CD14-positive monocyte (primary cell): Measurements from ENCODE around the gene KRTAP2-2. TPM values are rescaled to one million over a fixed set of nuclear protein-coding genes. Genes with fewer than 3 reads are reported as not detected.
"Not testable (repeated sequence)": the region's sequence is repeated elsewhere in the genome, so short reads cannot be mapped to it uniquely, and the experiment has no call there.

ENCODE experiments used
- DNase-seq, 3 donors: peaks; one replicate each; pipeline ENCODE4 v3.0.0-alpha.2; 2011 to 2022
- H2AFZ ChIP-seq: 2 replicates; pipeline ENCODE4 v1.6.0; 2012; ENCODE audit warnings: mild to moderate bottlenecking, low read depth, low read length, inconsistent platforms; ENCODE audit not compliant: insufficient read depth, poor library complexity, severe bottlenecking
- H3K27ac ChIP-seq, 2 donors: 1 replicate in 1 of 2; 2 replicates in 1 of 2; pipeline ENCODE4 v1.5.1; 2012 to 2013; ENCODE audit warnings: low read length in 2 of 2, control low read depth in 1 of 2, inconsistent platforms in 1 of 2, low read depth in 1 of 2, mild to moderate bottlenecking in 1 of 2
- H3K27me3 ChIP-seq, 2 donors: one replicate each; pipeline versions ENCODE4 v1.6.0 to v1.6.1; 2011 to 2013; ENCODE audit warnings: low read length in 2 of 2; ENCODE audit not compliant: control insufficient read depth in 2 of 2, insufficient read depth in 2 of 2
- H3K36me3 ChIP-seq, 2 donors: replicated peaks in 1 of 2; 1 replicate in 1 of 2; 2 replicates in 1 of 2; pipeline versions ENCODE4 v1.5.1 to v1.6.1; 2012 to 2013; ENCODE audit warnings: low read length in 2 of 2, control low read depth in 1 of 2, inconsistent platforms in 1 of 2, mild to moderate bottlenecking in 1 of 2; ENCODE audit not compliant: insufficient read depth in 2 of 2, control insufficient read depth in 1 of 2
- H3K4me1 ChIP-seq, 2 donors: 1 replicate in 1 of 2; 2 replicates in 1 of 2; pipeline versions ENCODE4 v1.5.1 to v1.6.1; 2012 to 2013; ENCODE audit warnings: low read length in 2 of 2, control low read depth in 1 of 2, inconsistent platforms in 1 of 2, mild to moderate bottlenecking in 1 of 2, moderate library complexity in 1 of 2; ENCODE audit not compliant: insufficient read depth in 2 of 2, control insufficient read depth in 1 of 2
- H3K4me2 ChIP-seq: replicated peaks from 2 replicates; pipeline ENCODE3; 2012; ENCODE audit warnings: low read length, moderate library complexity, mild to moderate bottlenecking; ENCODE audit not compliant: poor library complexity, severe bottlenecking; ENCODE audit errors: extremely low read depth
- H3K4me3 ChIP-seq, 3 experiments: fragments of 200-600 bp in 1 of 3; sonication (generic) in 1 of 3; replicated peaks in 1 of 3; 1 replicate in 2 of 3; 2 replicates in 1 of 3; pipeline ENCODE4 v1.5.1; 2011 to 2013; ENCODE audit warnings: low read length in 3 of 3, mild to moderate bottlenecking in 3 of 3, control low read depth in 2 of 3, low read depth in 2 of 3, inconsistent platforms in 1 of 3, moderate library complexity in 1 of 3
- H3K79me2 ChIP-seq: 2 replicates; pipeline ENCODE4 v1.6.0; 2012; ENCODE audit warnings: mild to moderate bottlenecking, control low read depth, inconsistent platforms, low read length, moderate library complexity; ENCODE audit not compliant: insufficient read depth
- H3K9ac ChIP-seq: 2 replicates; pipeline ENCODE4 v1.6.0; 2017; ENCODE audit warnings: low read length, mild to moderate bottlenecking; ENCODE audit not compliant: insufficient read depth, poor library complexity, severe bottlenecking
- H3K9me3 ChIP-seq, 2 donors: replicated peaks in 1 of 2; 1 replicate in 1 of 2; 2 replicates in 1 of 2; pipeline versions ENCODE4 v1.5.1 to v1.6.1; 2012 to 2013; ENCODE audit warnings: low read length in 2 of 2, control low read depth in 1 of 2; ENCODE audit not compliant: control insufficient read depth in 1 of 2, insufficient read depth in 1 of 2
- H4K20me1 ChIP-seq: 2 replicates; pipeline ENCODE4 v1.6.0; 2012; ENCODE audit warnings: mild to moderate bottlenecking, low read length, control low read depth, moderate library complexity; ENCODE audit not compliant: insufficient read depth
- H3K27ac Mint-ChIP-seq, 7 donors: one replicate each; pipeline ENCODE4 v1.8.0; 2020; ENCODE audit warnings: mild to moderate bottlenecking in 7 of 7, mixed read lengths in 7 of 7, moderate library complexity in 6 of 7, inconsistent platforms in 2 of 7
- H3K27me3 Mint-ChIP-seq, 3 donors: one replicate each; pipeline ENCODE4 v1.8.0; 2021 to 2022; ENCODE audit warnings: low read depth in 3 of 3, mild to moderate bottlenecking in 3 of 3, mixed read lengths in 3 of 3, moderate library complexity in 3 of 3, inconsistent platforms in 1 of 3
- H3K36me3 Mint-ChIP-seq, 2 donors: one replicate each; pipeline ENCODE4 v1.8.0; 2020; ENCODE audit warnings: mixed read lengths in 2 of 2, inconsistent platforms in 1 of 2, mild to moderate bottlenecking in 1 of 2
- H3K4me1 Mint-ChIP-seq: one replicate; pipeline ENCODE4 v1.8.0; 2020; ENCODE audit warnings: mild to moderate bottlenecking, mixed read lengths
- H3K4me3 Mint-ChIP-seq, 2 donors: one replicate each; pipeline ENCODE4 v1.8.0; 2020; ENCODE audit warnings: mild to moderate bottlenecking in 2 of 2, mixed read lengths in 2 of 2, moderate library complexity in 1 of 2
- H3K9me3 Mint-ChIP-seq, 7 donors: one replicate each; pipeline ENCODE4 v1.8.0; 2020 to 2022; ENCODE audit warnings: mixed read lengths in 7 of 7, mild to moderate bottlenecking in 6 of 7, moderate library complexity in 6 of 7, inconsistent platforms in 2 of 7
- WGBS: methylation state at CpG from one replicate; pipeline ENCODE4 v1.1.5; 2013; ENCODE audit warnings: missing lambda C conversion rate; ENCODE audit not compliant: insufficient coverage; 5-methylcytosine and 5-hydroxymethylcytosine counted together
- intact Hi-C, 2 donors: fragments of 100-400 bp; cut with micrococcal nuclease; formaldehyde crosslinking; loops; one replicate each; pipeline versions ENCODE4 v1.15.0 to v1.15.1; 2023
- polyA plus RNA-seq, 3 donors: library from polyadenylated mRNA; depleted of rRNA in 1 of 3; unstranded in 2 of 3; stranded (reverse) in 1 of 3; fragments of 300-500 nt in 2 of 3; fragments of >200 nt in 1 of 3; fragmentation: Illumina TruSeq in 2 of 3; gene quantifications; 1 replicate in 2 of 3; 2 replicates in 1 of 3; pipeline ENCODE4 v1.2.3, GENCODE V29; 2012 to 2021
- TF ChIP-seq, protein P1 (sequence below): fragments of 200-600 bp; IDR thresholded peaks from one replicate; pipeline ENCODE4 v1.8.0; 2022; ENCODE audit warnings: antibody characterized with exemption, mild to moderate bottlenecking

KRTAP2-2 gene
- polyA plus RNA-seq, 3 donors = not detected

- Histone ChIP-seq H2AFZ (no peak overlapping the region), H3K9ac (no peak overlapping the region), H3K4me1 (no peaks in the 10 kb centered on the region), H3K27ac (no peak overlapping the region), H3K27me3 (no peaks in the 10 kb centered on the region), H3K79me2 (no peaks in the 10 kb centered on the region), H3K36me3 (no peaks in the 10 kb centered on the region), H3K9me3 (peaks cover 3 to 8% of the 10 kb centered on the region in 2 donors), H3K4me3 (no peak overlapping the region), H3K4me2 (no peak overlapping the region), H4K20me1 (no peaks in the 10 kb centered on the region)
- peaks cover 0 to 5% (median 0%) of the 10 kb centered on the region in 3 donors for H3K27me3 Mint-ChIP-seq
- peaks cover 0 to 14% (median 7%) of the 10 kb centered on the region in 7 donors for H3K9me3 Mint-ChIP-seq
- no peak for DNase-seq
- WGBS = 95% methylated on average over 4 of the region's 7 CpGs
- no peak overlapping the region for H3K27ac Mint-ChIP-seq
- H3K36me3 Mint-ChIP-seq = no peaks in the 10 kb centered on the region
- intact Hi-C loops = no loop called here
- peaks cover 5% of the 10 kb centered on the region for H3K4me1 Mint-ChIP-seq
- no peak overlapping the region for H3K4me3 Mint-ChIP-seq
- TF ChIP-seq, protein P1, sequence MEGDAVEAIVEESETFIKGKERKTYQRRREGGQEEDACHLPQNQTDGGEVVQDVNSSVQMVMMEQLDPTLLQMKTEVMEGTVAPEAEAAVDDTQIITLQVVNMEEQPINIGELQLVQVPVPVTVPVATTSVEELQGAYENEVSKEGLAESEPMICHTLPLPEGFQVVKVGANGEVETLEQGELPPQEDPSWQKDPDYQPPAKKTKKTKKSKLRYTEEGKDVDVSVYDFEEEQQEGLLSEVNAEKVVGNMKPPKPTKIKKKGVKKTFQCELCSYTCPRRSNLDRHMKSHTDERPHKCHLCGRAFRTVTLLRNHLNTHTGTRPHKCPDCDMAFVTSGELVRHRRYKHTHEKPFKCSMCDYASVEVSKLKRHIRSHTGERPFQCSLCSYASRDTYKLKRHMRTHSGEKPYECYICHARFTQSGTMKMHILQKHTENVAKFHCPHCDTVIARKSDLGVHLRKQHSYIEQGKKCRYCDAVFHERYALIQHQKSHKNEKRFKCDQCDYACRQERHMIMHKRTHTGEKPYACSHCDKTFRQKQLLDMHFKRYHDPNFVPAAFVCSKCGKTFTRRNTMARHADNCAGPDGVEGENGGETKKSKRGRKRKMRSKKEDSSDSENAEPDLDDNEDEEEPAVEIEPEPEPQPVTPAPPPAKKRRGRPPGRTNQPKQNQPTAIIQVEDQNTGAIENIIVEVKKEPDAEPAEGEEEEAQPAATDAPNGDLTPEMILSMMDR = no peak
Measured at GRCh38 chr17:41096055-41096454, 41.0 kb upstream of the KRTAP2-2 start.

DNA sequence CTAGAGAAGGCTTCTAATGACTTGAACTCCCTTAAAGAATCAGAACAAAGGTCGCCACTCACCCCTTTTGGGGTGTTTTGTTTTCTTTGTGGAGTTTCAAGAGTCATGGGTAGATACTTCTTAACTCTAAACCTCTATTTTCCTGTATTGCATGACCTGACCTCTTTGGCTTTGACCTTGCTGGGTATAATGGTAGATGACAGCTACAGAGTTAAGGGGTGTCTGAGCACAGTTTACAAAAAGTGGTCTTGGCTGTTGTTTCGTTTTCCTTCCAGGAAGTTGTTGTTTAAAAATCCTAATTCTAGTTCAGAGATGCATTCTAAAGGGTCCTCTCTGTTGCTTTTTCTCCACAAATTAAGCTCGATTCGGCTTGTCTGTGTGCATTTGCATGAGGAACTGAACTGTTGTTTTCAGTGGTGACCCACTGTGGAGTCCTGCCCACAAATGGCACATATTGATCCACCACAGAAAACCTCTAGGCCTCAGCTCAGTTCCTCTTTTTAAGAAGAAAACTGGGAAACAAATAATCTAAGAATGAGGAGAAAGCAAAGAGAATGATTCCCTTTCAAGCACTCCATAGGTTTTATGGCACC is 33.8 kb upstream of the KRTAP2-2 start:
- H3K27ac ChIP-seq, DNase-seq, H3K4me2 ChIP-seq, H3K4me1 Mint-ChIP-seq, H3K79me2 ChIP-seq, H3K4me3 ChIP-seq, H3K36me3 Mint-ChIP-seq, H3K27ac Mint-ChIP-seq, H3K27me3 ChIP-seq, H3K9ac ChIP-seq, H3K36me3 ChIP-seq, H3K4me3 Mint-ChIP-seq, H3K9me3 ChIP-seq, H3K4me1 ChIP-seq, H3K27me3 Mint-ChIP-seq, intact Hi-C loops, H4K20me1 ChIP-seq, H2AFZ ChIP-seq: not testable (repeated sequence)
- H3K9me3 Mint-ChIP-seq = peaks cover 0 to 12% (median 7%) of the 10 kb centered on the region in 7 donors
- no CpG with 5 or more reads among the region's 4 CpGs for WGBS

- H3K4me1 Mint-ChIP-seq, DNase-seq, H3K79me2 ChIP-seq, H3K9ac ChIP-seq, H3K27ac ChIP-seq, H3K27me3 Mint-ChIP-seq, H3K27me3 ChIP-seq, H3K36me3 Mint-ChIP-seq, intact Hi-C loops, H3K4me3 ChIP-seq, H3K4me3 Mint-ChIP-seq, H3K9me3 ChIP-seq, H3K36me3 ChIP-seq, H2AFZ ChIP-seq, H3K27ac Mint-ChIP-seq, H3K9me3 Mint-ChIP-seq, H3K4me2 ChIP-seq, H4K20me1 ChIP-seq, H3K4me1 ChIP-seq: not testable (repeated sequence)
- 90% methylated on average over 9 of the region's 14 CpGs for WGBS
Measured at GRCh38 chr17:41084100-41084856, 29.2 kb upstream of the KRTAP2-2 start, which contains the start of gene KRTAP4-7. KRTAP4-7 (plus strand) TSS chr17:41084150; CDS start chr17:41084207, 57 bp downstream.

GRCh38 chr17:41083427-41083826 is 28.4 kb upstream of the KRTAP2-2 start:
- H3K4me2 ChIP-seq, H3K4me3 Mint-ChIP-seq, H3K9me3 ChIP-seq, H3K79me2 ChIP-seq, H3K4me1 Mint-ChIP-seq, H2AFZ ChIP-seq, intact Hi-C loops, H3K27me3 Mint-ChIP-seq, H3K9ac ChIP-seq, H3K4me1 ChIP-seq, H3K4me3 ChIP-seq, H4K20me1 ChIP-seq, H3K27ac Mint-ChIP-seq, H3K27me3 ChIP-seq, H3K36me3 ChIP-seq, H3K27ac ChIP-seq, H3K9me3 Mint-ChIP-seq, DNase-seq, H3K36me3 Mint-ChIP-seq: not testable (repeated sequence)
- WGBS = no CpG with 5 or more reads among the region's 2 CpGs
